ENCODE data around the gene FGF8.

FGF8 gene

GRCh38 chr10:101775273-101776160 lies at the start of gene FGF8:
Gene FGF8 (minus strand): TSS chr10:101776114. CDS start chr10:101775900, 214 bp downstream.
- no peak within 1 kb of the TSS for H3K9ac ChIP-seq (ENCODE audit: low read depth, low read length)
- H3K4me3 ChIP-seq (ENCODE audit: low read depth, low read length), result peak within 1 kb of the TSS; percentile 52
- peaks cover 66% of the 10 kb centered on the region for H3K27me3 ChIP-seq (ENCODE audit: control insufficient read depth, insufficient read depth, low read length)

GRCh38 chr10:101824736-101825135 lies 48.8 kb upstream of the FGF8 start:
- H3K36me3 ChIP-seq (ENCODE audit: control insufficient read depth, insufficient read depth, low read length), result no peaks in the 10 kb centered on the region
- H3K9me3 ChIP-seq (ENCODE audit: control insufficient read depth, insufficient read depth, low read length), result no peaks in the 10 kb centered on the region
- H3K27me3 ChIP-seq (ENCODE audit: control insufficient read depth, insufficient read depth, low read length), result no peaks in the 10 kb centered on the region
- H3K9ac ChIP-seq (ENCODE audit: low read depth, low read length), result no peak overlapping the region
- H3K4me3 ChIP-seq (ENCODE audit: low read depth, low read length), result no peak overlapping the region
- peaks cover under 1% of the 10 kb centered on the region for H3K4me1 ChIP-seq (ENCODE audit: control insufficient read depth, insufficient read depth, low read length)

More at GRCh38 chr10:101775273-101776160, at the start of gene FGF8:
- H3K4me1 ChIP-seq (ENCODE audit: control insufficient read depth, insufficient read depth, low read length), result peaks cover 19% of the 10 kb centered on the region
- no peaks in the 10 kb centered on the region for H3K9me3 ChIP-seq (ENCODE audit: control insufficient read depth, insufficient read depth, low read length)
- peaks cover 1% of the 10 kb centered on the region for H3K36me3 ChIP-seq (ENCODE audit: control insufficient read depth, insufficient read depth, low read length)

GRCh38 chr10:101818872-101819633 lies 43.1 kb upstream of the FGF8 start:
- Histone ChIP-seq H3K4me3 (ENCODE audit: low read depth, low read length) (peak overlapping the region; percentile 99), H3K27me3 (ENCODE audit: control insufficient read depth, insufficient read depth, low read length) (no peaks in the 10 kb centered on the region), H3K36me3 (ENCODE audit: control insufficient read depth, insufficient read depth, low read length) (no peaks in the 10 kb centered on the region), H3K9ac (ENCODE audit: low read depth, low read length) (peak overlapping the region; percentile 67), H3K4me1 (ENCODE audit: control insufficient read depth, insufficient read depth, low read length) (peaks cover 5% of the 10 kb centered on the region), H3K9me3 (ENCODE audit: control insufficient read depth, insufficient read depth, low read length) (no peaks in the 10 kb centered on the region)

- Histone ChIP-seq H3K4me1 (ENCODE audit: control insufficient read depth, insufficient read depth, low read length) (peaks cover 5% of the 10 kb centered on the region), H3K9ac (ENCODE audit: low read depth, low read length) (peak within 1 kb of the TSS; percentile 98), H3K4me3 (ENCODE audit: low read depth, low read length) (peak within 1 kb of the TSS; percentile 99), H3K27me3 (ENCODE audit: control insufficient read depth, insufficient read depth, low read length) (no peaks in the 10 kb centered on the region), H3K36me3 (ENCODE audit: control insufficient read depth, insufficient read depth, low read length) (no peaks in the 10 kb centered on the region), H3K9me3 (ENCODE audit: control insufficient read depth, insufficient read depth, low read length) (no peaks in the 10 kb centered on the region)
Measured at GRCh38 chr10:101818119-101818871, 42.4 kb upstream of the FGF8 start, which contains the start of gene OGA. Gene OGA (minus strand): TSS chr10:101818444. CDS start chr10:101818022, 422 bp downstream.

- H3K9me3 ChIP-seq (ENCODE audit: control insufficient read depth, insufficient read depth, low read length), result no peaks in the 10 kb centered on the region
- H3K4me3 ChIP-seq (ENCODE audit: low read depth, low read length), result peak overlapping the region; percentile 99
- H3K4me1 ChIP-seq (ENCODE audit: control insufficient read depth, insufficient read depth, low read length), result peaks cover 5% of the 10 kb centered on the region
- H3K9ac ChIP-seq (ENCODE audit: low read depth, low read length), result peak overlapping the region; percentile 98
- no peaks in the 10 kb centered on the region for H3K36me3 ChIP-seq (ENCODE audit: control insufficient read depth, insufficient read depth, low read length)
- H3K27me3 ChIP-seq (ENCODE audit: control insufficient read depth, insufficient read depth, low read length), result no peaks in the 10 kb centered on the region
Measured at GRCh38 chr10:101817337-101818118, 41.6 kb upstream of the FGF8 start.

- no peaks in the 10 kb centered on the region for H3K27me3 ChIP-seq (ENCODE audit: control insufficient read depth, insufficient read depth, low read length)
- H3K9me3 ChIP-seq (ENCODE audit: control insufficient read depth, insufficient read depth, low read length), result no peaks in the 10 kb centered on the region
- H3K4me1 ChIP-seq (ENCODE audit: control insufficient read depth, insufficient read depth, low read length), result peaks cover 5% of the 10 kb centered on the region
- peak overlapping the region; percentile 99 for H3K4me3 ChIP-seq (ENCODE audit: low read depth, low read length)
- H3K36me3 ChIP-seq (ENCODE audit: control insufficient read depth, insufficient read depth, low read length), result no peaks in the 10 kb centered on the region
- peak overlapping the region; percentile 98 for H3K9ac ChIP-seq (ENCODE audit: low read depth, low read length)
Measured at GRCh38 chr10:101816913-101817336, 41.0 kb upstream of the FGF8 start.

GRCh38 chr10:101816376-101816775 lies 40.5 kb upstream of the FGF8 start:
- H3K4me1 ChIP-seq (ENCODE audit: control insufficient read depth, insufficient read depth, low read length), result peaks cover 5% of the 10 kb centered on the region

GRCh38 chr10:101814466-101815071 lies 38.7 kb upstream of the FGF8 start:
- Histone ChIP-seq H3K4me1 (ENCODE audit: control insufficient read depth, insufficient read depth, low read length) (peaks cover 5% of the 10 kb centered on the region), H3K9ac (ENCODE audit: low read depth, low read length) (no peak overlapping the region), H3K9me3 (ENCODE audit: control insufficient read depth, insufficient read depth, low read length) (no peaks in the 10 kb centered on the region), H3K27me3 (ENCODE audit: control insufficient read depth, insufficient read depth, low read length) (no peaks in the 10 kb centered on the region), H3K4me3 (ENCODE audit: low read depth, low read length) (peak overlapping the region; percentile 28), H3K36me3 (ENCODE audit: control insufficient read depth, insufficient read depth, low read length) (peaks cover 3% of the 10 kb centered on the region)

More at GRCh38 chr10:101816376-101816775, 40.5 kb upstream of the FGF8 start:
- H3K36me3 ChIP-seq (ENCODE audit: control insufficient read depth, insufficient read depth, low read length), result no peaks in the 10 kb centered on the region
- no peaks in the 10 kb centered on the region for H3K27me3 ChIP-seq (ENCODE audit: control insufficient read depth, insufficient read depth, low read length)
- H3K9me3 ChIP-seq (ENCODE audit: control insufficient read depth, insufficient read depth, low read length), result no peaks in the 10 kb centered on the region
- peak overlapping the region; percentile 70 for H3K9ac ChIP-seq (ENCODE audit: low read depth, low read length)
- peak overlapping the region; percentile 99 for H3K4me3 ChIP-seq (ENCODE audit: low read depth, low read length)

GRCh38 chr10:101812606-101813005 lies 36.7 kb upstream of the FGF8 start:
- peaks cover 5% of the 10 kb centered on the region for H3K4me1 ChIP-seq (ENCODE audit: control insufficient read depth, insufficient read depth, low read length)
- no peaks in the 10 kb centered on the region for H3K27me3 ChIP-seq (ENCODE audit: control insufficient read depth, insufficient read depth, low read length)
- peaks cover 6% of the 10 kb centered on the region for H3K36me3 ChIP-seq (ENCODE audit: control insufficient read depth, insufficient read depth, low read length)
- H3K4me3 ChIP-seq (ENCODE audit: low read depth, low read length), result no peak overlapping the region
- H3K9me3 ChIP-seq (ENCODE audit: control insufficient read depth, insufficient read depth, low read length), result no peaks in the 10 kb centered on the region
- H3K9ac ChIP-seq (ENCODE audit: low read depth, low read length), result no peak overlapping the region

- Histone ChIP-seq H3K27me3 (ENCODE audit: control insufficient read depth, insufficient read depth, low read length) (no peaks in the 10 kb centered on the region), H3K36me3 (ENCODE audit: control insufficient read depth, insufficient read depth, low read length) (peaks cover 26% of the 10 kb centered on the region), H3K9me3 (ENCODE audit: control insufficient read depth, insufficient read depth, low read length) (no peaks in the 10 kb centered on the region), H3K4me1 (ENCODE audit: control insufficient read depth, insufficient read depth, low read length) (no peaks in the 10 kb centered on the region), H3K9ac (ENCODE audit: low read depth, low read length) (no peak overlapping the region), H3K4me3 (ENCODE audit: low read depth, low read length) (no peak overlapping the region)
Measured at GRCh38 chr10:101807158-101807557, 31.2 kb upstream of the FGF8 start.
